Osteoblast (primary cell): ENCODE measurements around the gene GSTM3. TPM values are rescaled to one million over a fixed set of nuclear protein-coding genes. Genes with fewer than 3 reads are reported as not detected.
A peak's percentile ranks its signal among the peaks of the same experiment; 100 is the strongest.
"Not testable (repeated sequence)": the region's sequence is repeated elsewhere in the genome, so short reads cannot be mapped to it uniquely, and the experiment has no call there.

ENCODE experiments used
- DNase-seq: peaks from one replicate; pipeline ENCODE4 v3.0.0; 2011; ENCODE audit warnings: low spot score, mixed read lengths; ENCODE audit not compliant: insufficient read length; ENCODE audit errors: missing footprints
- H2AFZ ChIP-seq: 2 replicates; pipeline ENCODE4 v1.6.0; 2011; ENCODE audit warnings: mild to moderate bottlenecking, low read length
- H3K27ac ChIP-seq: 2 replicates; pipeline ENCODE4 v1.5.1; 2011; ENCODE audit warnings: mild to moderate bottlenecking, low read depth, low read length, moderate library complexity
- H3K27me3 ChIP-seq: 2 replicates; pipeline ENCODE4 v1.6.0; 2012; ENCODE audit warnings: mild to moderate bottlenecking, control low read depth, inconsistent platforms, low read length, moderate library complexity; ENCODE audit not compliant: insufficient read depth
- H3K36me3 ChIP-seq: 2 replicates; pipeline ENCODE4 v1.5.1; 2011; ENCODE audit warnings: mild to moderate bottlenecking, low read length, control low read depth, moderate library complexity; ENCODE audit not compliant: insufficient read depth
- H3K4me1 ChIP-seq: 2 replicates; pipeline ENCODE4 v1.5.1; 2011; ENCODE audit warnings: mild to moderate bottlenecking, low read length, control low read depth, moderate library complexity; ENCODE audit not compliant: insufficient read depth
- H3K4me2 ChIP-seq: 2 replicates; pipeline ENCODE4 v1.6.0; 2011; ENCODE audit warnings: mild to moderate bottlenecking, low read length; ENCODE audit not compliant: insufficient read depth
- H3K4me3 ChIP-seq: fragments of 200-600 bp; sonication (generic); 3 replicates; pipeline ENCODE4 v1.5.1; 2012; ENCODE audit warnings: mild to moderate bottlenecking, low read length, inconsistent platforms; ENCODE audit not compliant: insufficient read depth
- H3K79me2 ChIP-seq: 2 replicates; pipeline ENCODE4 v1.6.0; 2012; ENCODE audit warnings: mild to moderate bottlenecking, low read length, control low read depth, inconsistent platforms; ENCODE audit not compliant: insufficient read depth
- H3K9me3 ChIP-seq: 2 replicates; pipeline ENCODE4 v1.5.1; 2011; ENCODE audit warnings: low read depth, low read length, control low read depth
- H4K20me1 ChIP-seq: 2 replicates; pipeline ENCODE4 v1.6.0; 2012; ENCODE audit warnings: mild to moderate bottlenecking, low read length, control low read depth; ENCODE audit not compliant: insufficient read depth
- CTCF ChIP-seq: IDR thresholded peaks from 2 replicates; pipeline ENCODE4 v1.5.1; 2011; ENCODE audit warnings: mild to moderate bottlenecking, low read depth, low read length, moderate library complexity; ENCODE audit errors: extremely low read depth
- total RNA-seq: library from RNA; depleted of rRNA; stranded (reverse); fragments of >200 nt; gene quantifications from 2 replicates; pipeline ENCODE4 v1.2.3, GENCODE V29; 2012

GSTM3 gene
- total RNA-seq, 1 donor, result 49.9 TPM

DNA sequence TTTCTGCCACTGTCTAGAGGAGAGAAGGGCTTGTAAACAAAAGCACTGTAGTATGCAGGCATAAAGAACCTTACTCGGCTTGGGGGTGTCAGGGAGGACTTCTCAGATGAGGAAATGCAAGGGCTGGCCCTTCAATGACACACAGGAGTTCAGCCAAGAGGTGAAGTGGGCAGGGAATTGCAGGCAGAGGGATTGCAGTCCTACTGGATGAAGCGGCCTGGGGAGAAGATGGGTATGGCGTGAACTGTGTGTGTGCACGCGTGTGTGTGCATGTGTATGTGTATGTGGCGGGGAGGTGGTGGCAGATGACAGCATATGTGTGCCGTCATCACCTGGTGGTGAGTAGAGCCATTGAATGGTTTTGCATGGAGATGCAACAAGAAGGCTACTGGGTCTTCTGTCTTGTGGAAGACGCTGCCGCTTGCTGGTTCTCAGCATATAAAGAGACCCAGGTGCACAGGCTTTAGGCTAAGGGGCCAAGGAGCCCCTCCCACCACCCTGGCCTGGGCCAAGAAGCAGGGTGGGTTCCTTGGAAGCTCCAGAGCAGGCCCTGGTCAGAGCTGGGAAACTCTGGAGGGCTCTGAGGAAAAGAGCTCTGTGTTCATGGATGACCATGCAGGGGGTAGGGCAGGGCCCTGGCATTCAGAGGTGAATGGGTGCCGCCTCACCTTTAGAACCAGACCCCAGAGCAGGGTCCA lies 26.9 kb upstream of the GSTM3 start:
- no peak for TF ChIP-seq CTCF
- H3K4me2 ChIP-seq, result no peak overlapping the region
- H4K20me1 ChIP-seq, result no peaks in the 10 kb centered on the region
- H2AFZ ChIP-seq, result no peak overlapping the region
- H3K79me2 ChIP-seq, result no peaks in the 10 kb centered on the region
- H3K27ac ChIP-seq, result no peak overlapping the region
- H3K27me3 ChIP-seq, result peaks cover 2% of the 10 kb centered on the region
- no peaks in the 10 kb centered on the region for H3K9me3 ChIP-seq
- DNase-seq, result peak; percentile 38
- peaks cover 6% of the 10 kb centered on the region for H3K4me1 ChIP-seq
- H3K36me3 ChIP-seq, result no peaks in the 10 kb centered on the region
- no peak overlapping the region for H3K4me3 ChIP-seq

DNA sequence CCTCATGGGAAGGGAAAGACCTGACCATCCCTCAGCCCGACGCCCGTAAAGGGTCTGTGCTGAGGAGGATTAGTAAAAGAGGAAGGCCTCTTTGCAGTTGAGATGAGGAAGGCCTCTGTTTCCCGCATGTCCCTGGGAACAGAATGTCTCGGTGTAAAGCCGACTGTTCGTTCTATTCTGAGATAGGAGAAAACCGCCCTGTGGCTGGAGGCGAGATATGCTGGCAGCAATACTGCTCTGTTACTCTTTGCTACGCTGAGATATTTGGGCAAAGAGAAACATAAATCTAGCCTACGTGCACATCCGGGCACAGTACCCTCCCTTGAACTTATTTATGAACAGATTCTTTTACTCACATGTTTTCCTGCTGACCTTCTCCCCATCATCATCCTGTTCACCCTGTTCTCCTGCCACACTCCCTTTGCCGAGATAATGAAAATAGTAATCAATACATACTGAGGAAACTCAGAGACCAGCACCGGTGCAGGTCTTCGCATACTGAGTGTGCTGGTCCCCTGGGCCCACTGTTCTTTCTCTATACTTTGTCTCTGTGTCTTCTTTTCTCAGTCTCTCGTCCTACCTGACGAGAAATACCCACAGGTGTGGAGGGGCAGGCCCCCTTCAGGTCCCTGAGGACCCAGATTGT lies 26.3 kb upstream of the GSTM3 start:
- DNase-seq, H3K4me2 ChIP-seq, H3K9me3 ChIP-seq, H3K36me3 ChIP-seq, H3K27ac ChIP-seq, H3K79me2 ChIP-seq, H4K20me1 ChIP-seq, H3K4me3 ChIP-seq, H3K27me3 ChIP-seq, H3K4me1 ChIP-seq, H2AFZ ChIP-seq: not testable (repeated sequence)

GRCh38 chr1:109765896-109766615 lies 25.2 kb upstream of the GSTM3 start:
- no peaks in the 10 kb centered on the region for H3K79me2 ChIP-seq
- no peak for TF ChIP-seq CTCF
- no peak overlapping the region for H3K4me2 ChIP-seq
- no peaks in the 10 kb centered on the region for H3K36me3 ChIP-seq
- no peak overlapping the region for H3K4me3 ChIP-seq
- H2AFZ ChIP-seq, result no peak overlapping the region
- H4K20me1 ChIP-seq, result no peaks in the 10 kb centered on the region
- H3K4me1 ChIP-seq, result peaks cover 6% of the 10 kb centered on the region
- peaks cover 2% of the 10 kb centered on the region for H3K27me3 ChIP-seq
- H3K9me3 ChIP-seq, result no peaks in the 10 kb centered on the region
- H3K27ac ChIP-seq, result no peak overlapping the region
- DNase-seq, result peak; percentile 64

- no peak for DNase-seq
- H3K4me2 ChIP-seq, result no peak overlapping the region
- H3K79me2 ChIP-seq, result no peaks in the 10 kb centered on the region
- peaks cover 6% of the 10 kb centered on the region for H3K4me1 ChIP-seq
- H3K9me3 ChIP-seq, result no peaks in the 10 kb centered on the region
- no peak overlapping the region for H3K27ac ChIP-seq
- no peaks in the 10 kb centered on the region for H3K36me3 ChIP-seq
- peaks cover 2% of the 10 kb centered on the region for H3K27me3 ChIP-seq
- H2AFZ ChIP-seq, result no peak overlapping the region
- no peak overlapping the region for H3K4me3 ChIP-seq
- TF ChIP-seq CTCF, result no peak
- H4K20me1 ChIP-seq, result no peaks in the 10 kb centered on the region
These were observed 24.6 kb upstream of the GSTM3 start for GRCh38 chr1:109765483-109765815.
